ENCODE data around the gene CD1E. TPM values are rescaled to one million over a fixed set of nuclear protein-coding genes. Genes with fewer than 3 reads are reported as not detected.
"Not testable (repeated sequence)": the region's sequence is repeated elsewhere in the genome, so short reads cannot be mapped to it uniquely, and the experiment has no call there.

Gene CD1E
- total and polyA plus RNA-seq, 3 experiments from 2014 or later: not detected

DNA sequence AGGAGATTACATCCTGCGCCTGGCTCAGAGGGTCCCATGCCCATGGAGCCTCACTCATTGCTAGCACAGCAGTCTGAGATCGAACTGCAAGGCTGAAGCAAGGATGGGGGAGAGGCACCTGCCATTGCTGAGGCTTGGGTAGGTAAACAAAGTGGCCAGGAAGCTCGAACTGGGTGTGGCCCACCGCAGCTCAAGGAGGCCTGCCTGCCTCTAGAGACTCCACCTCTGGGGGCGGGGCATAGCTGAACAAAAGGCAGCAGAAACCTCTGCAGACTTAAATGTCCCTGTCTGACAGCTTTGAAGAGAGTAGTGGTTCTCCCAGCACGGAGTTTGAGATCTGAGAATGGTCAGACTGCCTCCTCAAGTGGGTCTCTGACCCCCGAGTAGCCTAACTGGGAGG is 17.3 kb upstream of the CD1E start:
- H3K36me3 ChIP-seq (ENCODE audit: insufficient read depth, low read length); H3K27me3 ChIP-seq (ENCODE audit: insufficient read depth, low read length, poor library complexity, severe bottlenecking); H3K9me3 ChIP-seq (ENCODE audit: low read length); H3K4me1 ChIP-seq (ENCODE audit: insufficient read depth, low read length); H3K27ac Mint-ChIP-seq; H3K4me3 ChIP-seq (ENCODE audit: low read length); H3K4me3 Mint-ChIP-seq; H3K27ac ChIP-seq (ENCODE audit: low read depth, low read length); DNase-seq; H3K36me3 Mint-ChIP-seq; POLR2A ChIA-PET: not testable (repeated sequence)
- Mint-ChIP-seq H3K9me3 (peaks cover 0 to 11% (median 7%) of the 10 kb centered on the region in 5 donors), H3K4me1 (peaks cover 9 to 20% (median 12%) of the 10 kb centered on the region in 3 donors), H3K27me3 (peaks cover 12 to 27% of the 10 kb centered on the region in 2 donors)
- CTCF ChIA-PET: interaction anchor here (0.8 kb wide), 1 partner anchor 11 kb away, joined by 3 read pairs; no protein-coding TSS in a partner anchor

DNA sequence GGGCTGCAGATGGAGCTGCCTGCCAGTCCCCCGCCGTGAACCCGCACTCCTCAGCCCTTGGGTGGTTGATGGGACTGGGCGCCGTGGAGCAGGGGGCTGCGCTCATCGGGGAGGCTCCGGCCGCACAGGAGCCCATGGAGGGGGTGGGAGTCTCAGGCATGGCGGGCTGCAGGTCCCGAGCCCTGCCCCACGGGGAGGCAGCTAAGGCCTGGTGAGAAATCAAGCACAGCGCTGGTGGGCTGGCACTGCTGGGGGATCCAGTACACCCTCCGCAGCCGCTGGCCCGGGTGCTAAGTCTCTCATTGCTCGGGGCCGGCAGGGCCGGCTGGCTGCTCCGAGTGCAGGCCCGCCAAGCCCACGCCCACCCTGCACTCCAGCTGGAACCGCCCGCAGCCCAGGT is 4.7 kb upstream of the CD1E start:
- H3K36me3 Mint-ChIP-seq; H3K27me3 ChIP-seq (ENCODE audit: insufficient read depth, low read length, poor library complexity, severe bottlenecking); H3K4me1 ChIP-seq (ENCODE audit: insufficient read depth, low read length); H3K27ac Mint-ChIP-seq; DNase-seq; H3K27ac ChIP-seq (ENCODE audit: low read depth, low read length); H3K4me3 ChIP-seq (ENCODE audit: low read length); POLR2A ChIA-PET; H3K9me3 Mint-ChIP-seq; H3K9me3 ChIP-seq (ENCODE audit: low read length); CTCF ChIA-PET; H3K36me3 ChIP-seq (ENCODE audit: insufficient read depth, low read length); H3K4me1 Mint-ChIP-seq; H3K4me3 Mint-ChIP-seq: not testable (repeated sequence)
- peaks cover 10 to 28% of the 10 kb centered on the region in 2 donors for H3K27me3 Mint-ChIP-seq

DNA sequence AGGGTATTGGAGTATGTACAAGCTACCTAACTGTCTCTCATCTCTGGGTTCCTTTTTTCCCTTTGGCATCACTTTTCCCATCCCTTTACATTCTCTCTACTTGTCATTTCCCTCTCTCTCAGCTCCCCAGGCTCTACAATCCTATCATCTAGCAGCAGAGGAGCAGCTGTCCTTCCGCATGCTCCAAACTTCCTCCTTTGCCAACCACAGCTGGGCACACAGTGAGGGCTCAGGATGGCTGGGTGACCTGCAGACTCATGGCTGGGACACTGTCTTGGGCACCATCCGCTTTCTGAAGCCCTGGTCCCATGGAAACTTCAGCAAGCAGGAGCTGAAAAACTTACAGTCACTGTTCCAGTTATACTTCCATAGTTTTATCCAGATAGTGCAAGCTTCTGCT is 561 bp downstream of the CD1E start:
- CTCF ChIA-PET: no interaction called here
- POLR2A ChIA-PET: no interaction called here
- Histone ChIP-seq H3K27ac (ENCODE audit: low read depth, low read length) (no peak overlapping the region), H3K27me3 (ENCODE audit: insufficient read depth, low read length, poor library complexity, severe bottlenecking) (no peaks in the 10 kb centered on the region), H3K4me3 (ENCODE audit: low read length) (no peak overlapping the region), H3K9me3 (ENCODE audit: low read length) (no peaks in the 10 kb centered on the region), H3K36me3 (ENCODE audit: insufficient read depth, low read length) (no peaks in the 10 kb centered on the region), H3K4me1 (ENCODE audit: insufficient read depth, low read length) (no peaks in the 10 kb centered on the region)
- Mint-ChIP-seq H3K4me3 (no peak overlapping the region), H3K36me3 (no peaks in the 10 kb centered on the region), H3K27ac (no peak overlapping the region), H3K4me1 (no peaks in the 10 kb centered on the region), H3K27me3 (peaks cover 17 to 48% of the 10 kb centered on the region in 2 donors), H3K9me3 (no peaks in the 10 kb centered on the region)
- no peak for DNase-seq

DNA sequence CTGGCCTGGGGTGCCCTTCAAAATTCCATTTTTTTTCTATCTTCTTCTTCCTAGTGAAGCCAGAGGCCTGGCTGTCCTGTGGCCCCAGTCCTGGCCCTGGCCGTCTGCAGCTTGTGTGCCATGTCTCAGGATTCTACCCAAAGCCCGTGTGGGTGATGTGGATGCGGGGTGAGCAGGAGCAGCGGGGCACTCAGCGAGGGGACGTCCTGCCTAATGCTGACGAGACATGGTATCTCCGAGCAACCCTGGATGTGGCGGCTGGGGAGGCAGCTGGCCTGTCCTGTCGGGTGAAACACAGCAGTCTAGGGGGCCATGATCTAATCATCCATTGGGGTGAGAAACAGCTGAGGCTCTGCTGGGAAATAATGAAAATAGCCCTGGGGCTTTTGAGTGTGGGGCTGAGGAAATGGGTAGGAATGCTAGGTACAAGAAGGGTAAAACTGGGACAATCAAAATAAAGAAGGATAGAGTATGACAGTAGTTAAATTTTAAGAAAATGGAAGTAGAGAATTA is 2.1 kb downstream of the CD1E start:
- Mint-ChIP-seq H3K36me3 (no peaks in the 10 kb centered on the region), H3K27me3 (peaks cover 17 to 48% of the 10 kb centered on the region in 2 donors), H3K4me3 (no peak overlapping the region), H3K4me1 (no peaks in the 10 kb centered on the region), H3K9me3 (no peaks in the 10 kb centered on the region), H3K27ac (no peak overlapping the region)
- ChIA-PET POLR2A (no interaction called here), CTCF (no interaction called here)
- Histone ChIP-seq H3K27ac (ENCODE audit: low read depth, low read length) (no peak overlapping the region), H3K9me3 (ENCODE audit: low read length) (no peaks in the 10 kb centered on the region), H3K27me3 (ENCODE audit: insufficient read depth, low read length, poor library complexity, severe bottlenecking) (no peaks in the 10 kb centered on the region), H3K4me3 (ENCODE audit: low read length) (no peak overlapping the region), H3K36me3 (ENCODE audit: insufficient read depth, low read length) (no peaks in the 10 kb centered on the region), H3K4me1 (ENCODE audit: insufficient read depth, low read length) (no peaks in the 10 kb centered on the region)
- DNase-seq: no peak

GRCh38 chr1:158356616-158357015 is 2.9 kb downstream of the CD1E start:
- no peaks in the 10 kb centered on the region for H3K36me3 Mint-ChIP-seq
- ChIA-PET POLR2A (no interaction called here), CTCF (no interaction called here)
- H3K36me3 ChIP-seq (ENCODE audit: insufficient read depth, low read length): no peaks in the 10 kb centered on the region
- H3K27me3 Mint-ChIP-seq: peaks cover 17 to 48% of the 10 kb centered on the region in 2 donors
- no peak for DNase-seq
- no peak overlapping the region for H3K4me3 Mint-ChIP-seq
- H3K9me3 ChIP-seq (ENCODE audit: low read length): no peaks in the 10 kb centered on the region
- H3K27me3 ChIP-seq (ENCODE audit: insufficient read depth, low read length, poor library complexity, severe bottlenecking): no peaks in the 10 kb centered on the region
- H3K27ac Mint-ChIP-seq: no peak overlapping the region
- H3K4me1 ChIP-seq (ENCODE audit: insufficient read depth, low read length): no peaks in the 10 kb centered on the region
- H3K9me3 Mint-ChIP-seq: no peaks in the 10 kb centered on the region
- H3K27ac ChIP-seq (ENCODE audit: low read depth, low read length): no peak overlapping the region
- H3K4me1 Mint-ChIP-seq: no peaks in the 10 kb centered on the region
- H3K4me3 ChIP-seq (ENCODE audit: low read length): no peak overlapping the region

- no peak for DNase-seq
- CTCF ChIA-PET: no interaction called here
- Histone ChIP-seq H3K4me3 (ENCODE audit: low read length) (no peak overlapping the region), H3K27me3 (ENCODE audit: insufficient read depth, low read length, poor library complexity, severe bottlenecking) (no peaks in the 10 kb centered on the region), H3K27ac (ENCODE audit: low read depth, low read length) (no peak overlapping the region), H3K4me1 (ENCODE audit: insufficient read depth, low read length) (no peaks in the 10 kb centered on the region), H3K36me3 (ENCODE audit: insufficient read depth, low read length) (no peaks in the 10 kb centered on the region), H3K9me3 (ENCODE audit: low read length) (no peaks in the 10 kb centered on the region)
- H3K4me1 Mint-ChIP-seq: no peaks in the 10 kb centered on the region
- no peaks in the 10 kb centered on the region for H3K9me3 Mint-ChIP-seq
- peaks cover 17 to 48% of the 10 kb centered on the region in 2 donors for H3K27me3 Mint-ChIP-seq
- POLR2A ChIA-PET: no interaction called here
- no peaks in the 10 kb centered on the region for H3K36me3 Mint-ChIP-seq
- no peak overlapping the region for H3K27ac Mint-ChIP-seq
- no peak overlapping the region for H3K4me3 Mint-ChIP-seq
Observed at GRCh38 chr1:158357441-158357840, 3.7 kb downstream of the CD1E start.

- Mint-ChIP-seq H3K4me3 (no peak overlapping the region), H3K27ac (no peak overlapping the region), H3K36me3 (no peaks in the 10 kb centered on the region), H3K27me3 (peaks cover 10 to 34% of the 10 kb centered on the region in 2 donors), H3K9me3 (no peaks in the 10 kb centered on the region), H3K4me1 (peaks cover 9% of the 10 kb centered on the region in 3 donors)
- ChIA-PET CTCF (no interaction called here), POLR2A (no interaction called here)
- Histone ChIP-seq H3K36me3 (ENCODE audit: insufficient read depth, low read length) (no peaks in the 10 kb centered on the region), H3K4me1 (ENCODE audit: insufficient read depth, low read length) (no peaks in the 10 kb centered on the region), H3K9me3 (ENCODE audit: low read length) (no peaks in the 10 kb centered on the region), H3K4me3 (ENCODE audit: low read length) (no peak overlapping the region), H3K27ac (ENCODE audit: low read depth, low read length) (no peak overlapping the region), H3K27me3 (ENCODE audit: insufficient read depth, low read length, poor library complexity, severe bottlenecking) (no peaks in the 10 kb centered on the region)
- no peak for DNase-seq
Observed at GRCh38 chr1:158362482-158362881, 8.8 kb downstream of the CD1E start.

DNA sequence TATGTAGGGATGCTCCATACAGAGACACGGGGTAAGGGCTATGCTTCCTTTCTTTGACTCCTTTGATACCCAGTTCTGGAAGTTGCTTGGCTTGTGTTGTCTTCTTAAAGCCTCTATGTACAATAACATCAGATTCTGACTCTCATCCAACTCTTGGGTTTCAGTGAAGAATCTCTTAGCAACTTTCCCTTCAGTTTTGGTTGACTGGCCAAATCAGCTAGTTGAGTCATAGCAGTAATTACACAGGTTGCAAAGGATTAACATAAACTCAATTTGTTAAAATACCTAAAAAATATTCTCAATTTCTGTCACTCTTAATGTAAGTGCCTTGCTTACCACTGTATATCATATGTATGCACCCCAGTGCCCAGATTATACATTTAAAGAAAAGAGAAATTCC is 9.2 kb downstream of the CD1E start:
- no peak overlapping the region for H3K4me3 Mint-ChIP-seq
- Histone ChIP-seq H3K9me3 (ENCODE audit: low read length) (no peaks in the 10 kb centered on the region), H3K36me3 (ENCODE audit: insufficient read depth, low read length) (no peaks in the 10 kb centered on the region), H3K4me1 (ENCODE audit: insufficient read depth, low read length) (no peaks in the 10 kb centered on the region), H3K4me3 (ENCODE audit: low read length) (no peak overlapping the region), H3K27me3 (ENCODE audit: insufficient read depth, low read length, poor library complexity, severe bottlenecking) (no peaks in the 10 kb centered on the region), H3K27ac (ENCODE audit: low read depth, low read length) (no peak overlapping the region)
- ChIA-PET POLR2A (no interaction called here), CTCF (no interaction called here)
- H3K9me3 Mint-ChIP-seq: no peaks in the 10 kb centered on the region
- H3K27me3 Mint-ChIP-seq: peaks cover 7 to 34% of the 10 kb centered on the region in 2 donors
- no peak overlapping the region for H3K27ac Mint-ChIP-seq
- H3K36me3 Mint-ChIP-seq: no peaks in the 10 kb centered on the region
- H3K4me1 Mint-ChIP-seq: peaks cover 9% of the 10 kb centered on the region in 3 donors
- DNase-seq: no peak

- Histone ChIP-seq H3K4me1 (ENCODE audit: insufficient read depth, low read length) (no peaks in the 10 kb centered on the region), H3K9me3 (ENCODE audit: low read length) (no peaks in the 10 kb centered on the region), H3K27ac (ENCODE audit: low read depth, low read length) (no peak overlapping the region), H3K27me3 (ENCODE audit: insufficient read depth, low read length, poor library complexity, severe bottlenecking) (no peaks in the 10 kb centered on the region), H3K36me3 (ENCODE audit: insufficient read depth, low read length) (no peaks in the 10 kb centered on the region), H3K4me3 (ENCODE audit: low read length) (no peak overlapping the region)
- no peak overlapping the region for H3K27ac Mint-ChIP-seq
- peaks cover 9% of the 10 kb centered on the region in 3 donors for H3K4me1 Mint-ChIP-seq
- peaks cover 2 to 15% (median 8%) of the 10 kb centered on the region in 5 donors for H3K9me3 Mint-ChIP-seq
- no peak for DNase-seq
- CTCF ChIA-PET: no interaction called here
- peaks cover 13 to 55% of the 10 kb centered on the region in 2 donors for H3K27me3 Mint-ChIP-seq
- no peaks in the 10 kb centered on the region for H3K36me3 Mint-ChIP-seq
- H3K4me3 Mint-ChIP-seq: no peak overlapping the region
- POLR2A ChIA-PET: no interaction called here
Observed at GRCh38 chr1:158366783-158367182, 13.1 kb downstream of the CD1E start.
